Caco-2 (cell line): ENCODE results near the gene TRMT10C. TPM values are rescaled to one million over a fixed set of nuclear protein-coding genes. Genes with fewer than 3 reads are reported as not detected.

Source experiments
- BruUV-seq: library from RNA; stranded (reverse); fragments of 400-500 nt; replicated peaks from 2 replicates; lab custom pipeline; 2021; lab: Mats Ljungman, UMichigan
- CTCF ChIA-PET: fragments of 300-600 bp; sonication (Branson Sonifier 250); formaldehyde crosslinking; loops from one replicate; lab custom pipeline; 2022; ENCODE audit warnings: antibody characterized with exemption; lab: Charles Lee
- POLR2A ChIA-PET: fragments of 300-600 bp; sonication (Branson Sonifier 250); formaldehyde crosslinking; loops from one replicate; lab custom pipeline; 2022; ENCODE audit warnings: antibody characterized with exemption; lab: Charles Lee
- DNase-seq, 2 experiments: peaks; one replicate each; pipeline versions ENCODE4 v3.0.0 to v3.0.0-alpha.2; 2020 to 2022
- H3K27me3 ChIP-seq: replicated peaks from 2 replicates; pipeline ENCODE4 v1.6.0; 2011; ENCODE audit warnings: low read length; ENCODE audit not compliant: control insufficient read depth, insufficient read depth
- H3K36me3 ChIP-seq: 2 replicates; pipeline ENCODE4 v1.5.1; 2011; ENCODE audit warnings: low read length; ENCODE audit not compliant: control insufficient read depth, insufficient read depth
- H3K4me1 ChIP-seq: fragments of 250-450 bp; sonication (Bioruptor Pico); 2 replicates; pipeline ENCODE4 v1.5.1; 2020; ENCODE audit warnings: mild to moderate bottlenecking
- H3K4me3 ChIP-seq: 2 replicates; pipeline ENCODE4 v1.5.1; 2011; ENCODE audit warnings: low read depth, mild to moderate bottlenecking, control low read depth, low read length
- H3K9me3 ChIP-seq: fragments of 250-450 bp; sonication (Bioruptor Pico); 2 replicates; pipeline ENCODE4 v1.5.1; 2020; ENCODE audit warnings: mild to moderate bottlenecking, moderate library complexity
- H3K27ac Mint-ChIP-seq: one replicate; pipeline ENCODE4 v1.8.0; 2022; ENCODE audit warnings: mixed read lengths; ENCODE audit not compliant: unreplicated experiment
- H3K27me3 Mint-ChIP-seq: one replicate; pipeline ENCODE4 v1.8.0; 2022; ENCODE audit warnings: mixed read lengths; ENCODE audit not compliant: insufficient read depth, unreplicated experiment
- H3K36me3 Mint-ChIP-seq: one replicate; pipeline ENCODE4 v1.8.0; 2022; ENCODE audit warnings: mild to moderate bottlenecking, mixed read lengths; ENCODE audit not compliant: insufficient read depth, unreplicated experiment
- H3K4me1 Mint-ChIP-seq: one replicate; pipeline ENCODE4 v1.8.0; 2022; ENCODE audit warnings: low read depth, mixed read lengths; ENCODE audit not compliant: unreplicated experiment
- H3K4me3 Mint-ChIP-seq: one replicate; pipeline ENCODE4 v1.8.0; 2022; ENCODE audit warnings: mild to moderate bottlenecking, moderate library complexity, mixed read lengths; ENCODE audit not compliant: unreplicated experiment
- H3K9me3 Mint-ChIP-seq: one replicate; pipeline ENCODE4 v1.8.0; 2022; ENCODE audit warnings: mixed read lengths; ENCODE audit not compliant: unreplicated experiment
- CTCF ChIP-seq, 2 experiments: fragments of 200-600 bp in 1 of 2; IDR thresholded peaks; 1 replicate in 1 of 2; 2 replicates in 1 of 2; pipeline versions ENCODE4 v1.5.1 to v1.8.0; 2011 to 2022; ENCODE audit warnings: antibody characterized with exemption in 1 of 2, control low read depth in 1 of 2, inconsistent platforms in 1 of 2, low read depth in 1 of 2, low read length in 1 of 2, mild to moderate bottlenecking in 1 of 2, moderate library complexity in 1 of 2; ENCODE audit not compliant: insufficient read depth in 1 of 2, severe bottlenecking in 1 of 2, unreplicated experiment in 1 of 2
- intact Hi-C: fragments of 100-400 bp; cut with micrococcal nuclease; formaldehyde crosslinking; loops from one replicate; pipeline ENCODE4 v1.10.0; 2022; ENCODE audit not compliant: unreplicated experiment
- total RNA-seq: library from RNA; stranded (reverse); gene quantifications from 2 replicates; pipeline ENCODE4 v1.2.3, GENCODE V29; 2022

TRMT10C gene
- total RNA-seq, 1 experiment from 2014 or later, result 25.7 TPM

- intact Hi-C loops, result loop anchor here (1.0 to 2.0 kb wide), 2 partner anchors 36 to 61 kb away; partner anchors contain the start of gene PCNP
- CTCF ChIA-PET, result interaction anchor here (0.7 to 1.5 kb wide), 2 partner anchors 61 to 303 kb away, joined by 3 read pairs; partner anchors contain the start of gene PCNP
- BruUV-seq, result no TSS peak
These were observed 48.8 kb upstream of the TRMT10C start, which contains the start of gene SENP7 for GRCh38 chr3:101512646-101513418. SENP7 (minus strand) TSS chr3:101513212; CDS start chr3:101513130, 82 bp downstream.

GRCh38 chr3:101513419-101513986, 48.2 kb upstream of the TRMT10C start:
- H3K36me3 Mint-ChIP-seq, result peaks cover 11% of the 10 kb centered on the region
- DNase-seq, result no peak
- Histone ChIP-seq H3K4me3 (peak overlapping the region; percentile 54), H3K36me3 (no peaks in the 10 kb centered on the region), H3K4me1 (peaks cover 11% of the 10 kb centered on the region), H3K9me3 (no peaks in the 10 kb centered on the region), H3K27me3 (no peaks in the 10 kb centered on the region)
- POLR2A ChIA-PET, result interaction anchor here (0.8 kb wide), 1 partner anchor 60 kb away, joined by 10 read pairs; no protein-coding TSS in a partner anchor
- peaks cover 12% of the 10 kb centered on the region for H3K4me1 Mint-ChIP-seq
- intact Hi-C loops, result loop anchor here (1.0 to 2.0 kb wide), 2 partner anchors 35 to 61 kb away; partner anchors contain the start of gene PCNP
- CTCF ChIA-PET, result interaction anchor here (0.7 kb wide), 1 partner anchor 304 kb away, joined by 3 read pairs; no protein-coding TSS in a partner anchor
- no peaks in the 10 kb centered on the region for H3K9me3 Mint-ChIP-seq
- TSS peak; percentile 99 for BruUV-seq
- H3K27ac Mint-ChIP-seq, result peak overlapping the region; percentile 77
- TF ChIP-seq CTCF (IDR thresholded peaks at IDR 0.05; ENCODE audit: insufficient read depth in 1 of 2, low read depth in 1 of 2, low read length in 1 of 2, severe bottlenecking in 1 of 2, unreplicated experiment in 1 of 2), result no peak
- H3K27me3 Mint-ChIP-seq, result no peaks in the 10 kb centered on the region
- peak overlapping the region; percentile 90 for H3K4me3 Mint-ChIP-seq

More at GRCh38 chr3:101512646-101513418, 48.8 kb upstream of the TRMT10C start, which contains the start of gene SENP7:
- H3K27ac Mint-ChIP-seq, result peak within 1 kb of the TSS; percentile 77
- no peaks in the 10 kb centered on the region for H3K9me3 ChIP-seq
- H3K9me3 Mint-ChIP-seq, result no peaks in the 10 kb centered on the region
- H3K4me3 Mint-ChIP-seq, result peak within 1 kb of the TSS; percentile 90
- POLR2A ChIA-PET, result interaction anchor here (0.6 to 0.8 kb wide), 2 partner anchors 61 to 172 kb away, joined by 3 to 10 read pairs; no protein-coding TSS in a partner anchor
- peak; percentile 81 to 82 for DNase-seq
- H3K4me3 ChIP-seq, result peak within 1 kb of the TSS; percentile 54
- H3K36me3 Mint-ChIP-seq, result peaks cover 11% of the 10 kb centered on the region
- no peaks in the 10 kb centered on the region for H3K27me3 Mint-ChIP-seq
- no peaks in the 10 kb centered on the region for H3K36me3 ChIP-seq
- H3K4me1 Mint-ChIP-seq, result peaks cover 6% of the 10 kb centered on the region
- TF ChIP-seq CTCF (IDR thresholded peaks at IDR 0.05; ENCODE audit: insufficient read depth in 1 of 2, low read depth in 1 of 2, low read length in 1 of 2, severe bottlenecking in 1 of 2, unreplicated experiment in 1 of 2), result no peak
- peaks cover 11% of the 10 kb centered on the region for H3K4me1 ChIP-seq
- no peaks in the 10 kb centered on the region for H3K27me3 ChIP-seq

- H3K36me3 Mint-ChIP-seq, result no peaks in the 10 kb centered on the region
- no peak overlapping the region for H3K27ac Mint-ChIP-seq
- H3K4me3 Mint-ChIP-seq, result no peak overlapping the region
- H3K4me3 ChIP-seq, result no peak overlapping the region
- CTCF ChIA-PET, result no interaction called here
- POLR2A ChIA-PET, result no interaction called here
- no peak for DNase-seq
- H3K9me3 ChIP-seq, result no peaks in the 10 kb centered on the region
- no peaks in the 10 kb centered on the region for H3K27me3 ChIP-seq
- intact Hi-C loops, result no loop called here
- peaks cover 14% of the 10 kb centered on the region for H3K4me1 Mint-ChIP-seq
- no TSS peak for BruUV-seq
- TF ChIP-seq CTCF (IDR thresholded peaks at IDR 0.05; ENCODE audit: insufficient read depth in 1 of 2, low read depth in 1 of 2, low read length in 1 of 2, severe bottlenecking in 1 of 2, unreplicated experiment in 1 of 2), result no peak
- no peaks in the 10 kb centered on the region for H3K9me3 Mint-ChIP-seq
- H3K4me1 ChIP-seq, result peaks cover 4% of the 10 kb centered on the region; the same call in 1 of the 2 replicates
- H3K27me3 Mint-ChIP-seq, result no peaks in the 10 kb centered on the region
- no peaks in the 10 kb centered on the region for H3K36me3 ChIP-seq
These were observed 43.2 kb upstream of the TRMT10C start for GRCh38 chr3:101518421-101518871.
